Hepatocyte (in vitro differentiated cells): ENCODE data around the gene CREBBP.

Experiments
- EZH2 ChIP-seq: fragments of 200-600 bp; sonication (generic); IDR thresholded peaks from 2 replicates; pipeline ENCODE4 v1.6.1; 2016; ENCODE audit warnings: antibody characterized with exemption, mild to moderate bottlenecking, borderline replicate concordance
- TF ChIP-seq, protein P1 (sequence below): fragments of 200-600 bp; sonication (generic); IDR thresholded peaks from 2 replicates; pipeline ENCODE4 v1.5.1; 2016; ENCODE audit warnings: antibody characterized with exemption, mild to moderate bottlenecking; ENCODE audit not compliant: poor library complexity

DNA sequence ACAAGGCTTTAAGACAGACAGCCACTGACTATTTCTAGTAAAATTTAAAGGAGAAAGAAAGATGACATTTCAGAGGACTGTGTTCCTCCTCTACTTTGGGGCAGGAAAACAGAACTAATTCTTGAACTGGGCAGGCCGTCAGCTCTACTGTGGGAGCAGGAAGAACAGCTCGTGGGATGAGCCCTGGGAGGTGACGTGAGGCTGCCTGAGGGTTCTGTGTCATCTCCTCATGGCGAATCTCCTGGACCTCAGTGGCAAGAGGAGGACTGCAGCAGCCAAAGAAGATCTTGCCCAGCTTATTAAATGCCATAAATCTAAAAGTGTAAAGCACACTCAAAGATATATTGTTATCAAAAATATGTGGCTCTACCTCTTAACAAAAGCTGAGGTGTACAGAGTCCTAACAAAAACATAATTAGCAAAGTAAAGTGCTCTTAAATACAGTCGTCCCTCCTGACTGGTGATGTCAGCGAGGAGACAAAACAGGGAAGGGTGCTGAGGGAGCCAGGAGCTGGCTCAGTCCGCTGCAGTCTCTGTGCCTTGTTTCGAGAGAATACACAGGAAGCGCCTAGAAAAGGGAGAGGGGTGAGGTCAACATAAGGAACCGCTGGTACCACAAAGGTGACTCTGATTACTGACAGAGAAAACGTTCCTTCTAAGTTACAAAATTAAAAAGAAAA lies 58.0 kb downstream of the CREBBP start:
- TF ChIP-seq EZH2 = no peak
- TF ChIP-seq, protein P1, sequence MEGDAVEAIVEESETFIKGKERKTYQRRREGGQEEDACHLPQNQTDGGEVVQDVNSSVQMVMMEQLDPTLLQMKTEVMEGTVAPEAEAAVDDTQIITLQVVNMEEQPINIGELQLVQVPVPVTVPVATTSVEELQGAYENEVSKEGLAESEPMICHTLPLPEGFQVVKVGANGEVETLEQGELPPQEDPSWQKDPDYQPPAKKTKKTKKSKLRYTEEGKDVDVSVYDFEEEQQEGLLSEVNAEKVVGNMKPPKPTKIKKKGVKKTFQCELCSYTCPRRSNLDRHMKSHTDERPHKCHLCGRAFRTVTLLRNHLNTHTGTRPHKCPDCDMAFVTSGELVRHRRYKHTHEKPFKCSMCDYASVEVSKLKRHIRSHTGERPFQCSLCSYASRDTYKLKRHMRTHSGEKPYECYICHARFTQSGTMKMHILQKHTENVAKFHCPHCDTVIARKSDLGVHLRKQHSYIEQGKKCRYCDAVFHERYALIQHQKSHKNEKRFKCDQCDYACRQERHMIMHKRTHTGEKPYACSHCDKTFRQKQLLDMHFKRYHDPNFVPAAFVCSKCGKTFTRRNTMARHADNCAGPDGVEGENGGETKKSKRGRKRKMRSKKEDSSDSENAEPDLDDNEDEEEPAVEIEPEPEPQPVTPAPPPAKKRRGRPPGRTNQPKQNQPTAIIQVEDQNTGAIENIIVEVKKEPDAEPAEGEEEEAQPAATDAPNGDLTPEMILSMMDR = no peak
